Skin of body (tissue), 2 donors: ENCODE data around the gene POLDIP2. TPM values are rescaled to one million over a fixed set of nuclear protein-coding genes. Genes with fewer than 3 reads are reported as not detected.
A peak's percentile ranks its signal among the peaks of the same experiment; 100 is the strongest.

ENCODE experiments used
- DNase-seq: peaks from one replicate; lab custom pipeline; 2025; lab: John Stamatoyannopoulos, UW
- total RNA-seq: library from RNA; depleted of rRNA; stranded (reverse); fragments of >200 nt; gene quantifications from one replicate; pipeline ENCODE4 v1.2.3, GENCODE V29; 2014

The POLDIP2 gene
- total RNA-seq, 1 donor from 2014 or later = 29.6 TPM

- no peak for DNase-seq
Measured at GRCh38 chr17:28390563-28390962, 33.2 kb upstream of the POLDIP2 start.

GRCh38 chr17:28390141-28390540 is 32.8 kb upstream of the POLDIP2 start:
- no peak for DNase-seq

GRCh38 chr17:28388106-28388505 is 30.8 kb upstream of the POLDIP2 start:
- DNase-seq = no peak

- no peak for DNase-seq
Measured at GRCh38 chr17:28386391-28386790, 29.1 kb upstream of the POLDIP2 start.

GRCh38 chr17:28385406-28385805 is 28.1 kb upstream of the POLDIP2 start:
- no peak for DNase-seq

GRCh38 chr17:28385037-28385400 is 27.7 kb upstream of the POLDIP2 start:
- no peak for DNase-seq

- DNase-seq = no peak
Measured at GRCh38 chr17:28384281-28385036, 27.1 kb upstream of the POLDIP2 start.

- DNase-seq = no peak
Measured at GRCh38 chr17:28381141-28381825, 24.0 kb upstream of the POLDIP2 start.

- DNase-seq = no peak
Measured at GRCh38 chr17:28379814-28380801, 22.8 kb upstream of the POLDIP2 start.

GRCh38 chr17:28372945-28373274 is 15.6 kb upstream of the POLDIP2 start:
- DNase-seq = no peak

GRCh38 chr17:28372203-28372944 is 15.0 kb upstream of the POLDIP2 start:
- no peak for DNase-seq

- peak; percentile 42 for DNase-seq
Measured at GRCh38 chr17:28371245-28372202, 14.2 kb upstream of the POLDIP2 start, which contains the start of gene SARM1. Gene SARM1, plus strand, starts transcription at chr17:28371694. Its CDS starts 339 bp downstream, at chr17:28372033.

GRCh38 chr17:28370744-28371103 is 13.4 kb upstream of the POLDIP2 start:
- no peak for DNase-seq

- DNase-seq = no peak
Measured at GRCh38 chr17:28370035-28370743, 12.9 kb upstream of the POLDIP2 start, which contains the start of gene VTN. Gene VTN, minus strand, starts transcription at chr17:28370307. Its CDS starts 104 bp downstream, at chr17:28370203.

- no peak for DNase-seq
Measured at GRCh38 chr17:28369684-28370034, 12.3 kb upstream of the POLDIP2 start.

GRCh38 chr17:28368915-28369683 is 11.8 kb upstream of the POLDIP2 start:
- DNase-seq = no peak

- DNase-seq = no peak
Measured at GRCh38 chr17:28368306-28368831, 11.0 kb upstream of the POLDIP2 start.

GRCh38 chr17:28367641-28368305 is 10.4 kb upstream of the POLDIP2 start:
- no peak for DNase-seq
